NK-92 treated with Interleukin-12 subunit alpha and Interleukin-12 subunit beta, amount 100 ng/mL, for 24 hours (cell line): ENCODE data around the gene ZNF324B.
A peak's percentile ranks its signal among the peaks of the same experiment; 100 is the strongest.
"Not testable (repeated sequence)": the region's sequence is repeated elsewhere in the genome, so short reads cannot be mapped to it uniquely, and the experiment has no call there.

ENCODE experiments used
- DNase-seq: peaks from one replicate; lab custom pipeline; 2025; lab: John Stamatoyannopoulos, UW

The ZNF324B gene

DNA sequence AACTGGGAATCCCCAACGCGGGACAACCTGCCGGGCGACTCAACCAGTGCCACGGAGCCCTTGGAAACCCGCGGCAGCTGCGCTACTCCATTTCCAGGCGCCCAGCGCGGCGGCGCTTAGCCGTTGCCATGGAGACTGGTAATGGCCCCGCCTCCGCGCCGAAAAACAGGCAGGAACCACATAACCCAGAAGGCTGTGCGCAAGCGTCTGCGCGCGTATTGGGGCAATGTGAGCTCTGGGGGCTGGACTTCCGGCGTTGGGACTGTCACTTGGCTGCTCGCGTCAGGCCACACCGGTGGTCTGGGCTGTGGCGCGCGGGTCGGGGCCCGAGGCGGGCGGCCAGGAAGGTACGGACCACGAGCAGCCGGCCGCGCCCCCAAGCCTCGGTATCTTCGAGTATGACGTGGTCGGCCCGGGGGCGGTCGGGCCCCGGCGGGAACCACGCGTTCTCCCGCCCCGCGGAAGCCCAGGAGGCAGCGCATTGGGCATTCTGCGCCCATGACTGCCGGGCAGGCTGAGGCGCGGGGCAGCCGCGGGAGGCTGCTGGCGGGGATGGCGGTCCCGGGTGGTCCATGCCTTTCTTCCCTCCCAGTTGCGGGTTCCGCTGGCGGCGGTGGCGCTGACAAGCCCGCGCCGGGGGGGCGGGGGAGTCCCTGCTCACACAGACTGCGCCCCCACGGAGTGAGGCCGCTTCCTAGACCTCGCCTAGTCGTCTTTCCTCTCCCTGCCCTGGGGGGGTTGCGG is at the start of gene ZNF324B:
Gene ZNF324B, plus strand, starts transcription at position 265 of the 744 bp plus-strand sequence. CDS start 2,080 bp downstream, outside the sequence.
- peak; percentile 95 for DNase-seq

GRCh38 chr19:58401840-58402421 is 49.5 kb upstream of the ZNF324B start:
- DNase-seq: no peak

DNA sequence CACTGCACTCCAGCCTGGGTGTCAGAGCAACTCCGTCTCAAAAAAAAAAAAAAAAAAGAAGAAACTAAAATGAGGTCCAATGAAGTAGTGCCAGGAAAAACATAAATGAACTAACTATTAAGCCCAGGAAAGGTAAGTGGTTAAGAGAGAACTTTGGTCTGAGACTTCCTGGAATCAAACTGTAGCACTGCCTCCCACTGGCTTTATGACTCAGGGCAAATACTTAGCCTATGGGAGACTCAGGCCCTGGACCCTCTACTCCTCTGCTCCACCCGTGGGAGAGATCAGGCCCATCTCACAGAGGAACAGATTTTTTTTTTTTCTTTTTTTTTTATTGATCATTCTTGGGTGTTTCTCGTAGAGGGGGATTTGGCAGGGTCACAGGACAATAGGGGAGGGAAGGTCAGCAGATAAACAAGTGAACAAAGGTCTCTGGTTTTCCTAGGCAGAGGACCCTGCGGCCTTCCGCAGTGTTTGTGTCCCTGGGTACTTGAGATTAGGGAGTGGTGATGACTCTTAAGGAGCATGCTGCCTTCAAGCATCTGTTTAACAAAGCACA is 47.4 kb upstream of the ZNF324B start:
- not testable (repeated sequence) for DNase-seq

- DNase-seq: no peak
Measured at GRCh38 chr19:58406818-58407657, 44.4 kb upstream of the ZNF324B start.

- no peak for DNase-seq
Measured at GRCh38 chr19:58407658-58408151, 43.7 kb upstream of the ZNF324B start.

- DNase-seq: peak; percentile 89
Measured at GRCh38 chr19:58408152-58409009, 43.0 kb upstream of the ZNF324B start, which contains the start of gene ZNF584. TSS of gene ZNF584 (plus strand) at chr19:58408649. CDS start at chr19:58409148, 499 bp downstream.

- no peak for DNase-seq
Measured at GRCh38 chr19:58409010-58409790, 42.2 kb upstream of the ZNF324B start.

DNA sequence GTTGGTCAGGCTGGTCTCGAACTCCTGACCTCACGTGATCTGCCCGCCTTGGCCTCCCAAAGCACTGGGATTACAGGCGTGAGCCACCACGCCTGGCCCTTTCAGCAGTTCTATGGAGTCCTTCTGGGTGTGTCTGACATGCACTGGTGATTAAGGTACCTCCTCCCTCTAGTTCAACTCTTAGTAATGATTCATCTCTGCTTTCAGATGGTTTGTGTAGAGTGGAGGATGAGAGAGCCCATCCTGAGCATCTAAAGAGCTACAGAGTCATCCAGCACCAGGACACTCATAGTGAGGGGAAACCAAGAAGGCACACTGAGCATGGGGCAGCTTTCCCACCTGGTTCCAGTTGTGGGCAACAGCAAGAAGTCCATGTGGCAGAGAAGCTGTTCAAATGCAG is 34.8 kb upstream of the ZNF324B start:
- DNase-seq: no peak

DNA sequence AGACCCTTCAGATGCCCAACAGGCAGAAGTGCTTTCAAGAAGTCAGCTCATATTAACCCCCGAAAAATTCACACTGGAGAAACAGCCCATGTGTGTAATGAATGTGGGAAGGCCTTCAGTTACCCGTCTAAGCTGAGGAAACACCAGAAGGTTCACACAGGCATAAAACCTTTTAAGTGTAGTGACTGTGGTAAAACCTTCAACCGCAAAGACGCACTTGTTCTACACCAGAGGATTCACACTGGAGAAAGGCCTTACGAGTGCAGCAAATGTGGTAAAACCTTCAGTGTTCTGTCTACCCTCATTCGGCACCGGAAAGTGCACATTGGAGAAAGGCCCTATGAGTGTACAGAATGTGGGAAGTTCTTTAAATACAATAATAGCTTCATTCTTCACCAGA is 34.4 kb upstream of the ZNF324B start:
- no peak for DNase-seq

DNA sequence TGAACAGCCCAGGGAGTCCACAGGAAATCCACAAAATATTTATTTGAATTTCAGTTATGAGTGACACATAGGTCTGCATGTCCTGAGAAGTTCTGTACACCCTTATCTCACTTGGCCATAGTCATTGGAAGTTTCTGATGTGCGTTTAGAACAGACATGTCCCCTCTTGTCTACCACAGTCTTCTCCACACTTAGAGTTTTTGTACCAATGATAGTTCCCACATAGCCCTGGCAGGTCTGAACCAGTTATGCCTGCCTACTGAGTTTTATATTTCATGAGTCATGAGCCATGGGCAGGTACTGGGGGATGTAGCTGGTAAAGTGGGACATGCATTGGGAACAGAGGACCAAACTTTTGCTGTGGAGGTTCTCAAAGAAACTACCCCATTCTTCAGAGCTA is 22.8 kb upstream of the ZNF324B start:
- no peak for DNase-seq

DNA sequence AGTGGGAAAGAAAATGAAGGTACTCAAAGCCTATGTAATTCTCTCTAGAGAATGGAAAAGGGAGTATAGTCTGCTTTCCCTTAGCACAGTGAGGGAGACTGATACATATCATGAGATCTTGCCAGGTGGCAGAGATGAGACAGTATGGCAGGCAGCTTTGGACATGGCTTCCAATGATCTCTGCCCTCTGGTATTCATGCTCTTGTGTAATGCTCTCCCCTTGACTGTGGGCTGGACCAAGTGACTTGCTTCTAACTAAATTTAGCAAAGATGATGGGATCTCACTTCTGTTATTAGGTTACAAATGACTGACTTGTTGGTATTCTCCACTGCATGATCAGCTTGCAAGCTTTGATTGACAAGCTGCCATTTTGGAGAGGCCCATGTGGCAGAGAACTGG is 21.7 kb upstream of the ZNF324B start:
- DNase-seq: no peak

- no peak for DNase-seq
Measured at GRCh38 chr19:58434217-58434616, 17.2 kb upstream of the ZNF324B start.

GRCh38 chr19:58439576-58440554 is 11.6 kb upstream of the ZNF324B start, which contains the start of gene ZNF132:
TSS of gene ZNF132 (minus strand) at chr19:58440153. CDS start at chr19:58439821, 332 bp downstream.
- DNase-seq: peak; percentile 95

DNA sequence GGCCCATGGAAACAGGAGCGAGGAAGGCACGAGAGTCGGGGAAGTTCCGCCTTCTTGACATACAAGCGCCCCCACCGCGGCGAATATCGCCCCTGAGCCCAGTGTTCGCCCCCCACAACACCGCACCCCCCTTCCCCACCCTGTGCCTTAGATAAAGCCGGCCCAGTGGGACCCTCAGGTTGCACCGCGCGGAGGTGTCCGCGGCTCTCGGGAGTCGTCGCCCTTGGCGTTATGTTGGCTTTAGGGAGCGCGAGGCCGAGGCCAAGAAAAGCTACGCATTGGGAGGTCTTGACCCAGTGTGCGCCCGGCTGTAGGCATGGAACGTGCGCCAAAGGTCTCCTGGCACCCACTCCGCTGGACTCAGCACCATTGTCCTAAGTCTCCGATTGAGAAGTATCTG is 10.9 kb upstream of the ZNF324B start:
- no peak for DNase-seq

DNA sequence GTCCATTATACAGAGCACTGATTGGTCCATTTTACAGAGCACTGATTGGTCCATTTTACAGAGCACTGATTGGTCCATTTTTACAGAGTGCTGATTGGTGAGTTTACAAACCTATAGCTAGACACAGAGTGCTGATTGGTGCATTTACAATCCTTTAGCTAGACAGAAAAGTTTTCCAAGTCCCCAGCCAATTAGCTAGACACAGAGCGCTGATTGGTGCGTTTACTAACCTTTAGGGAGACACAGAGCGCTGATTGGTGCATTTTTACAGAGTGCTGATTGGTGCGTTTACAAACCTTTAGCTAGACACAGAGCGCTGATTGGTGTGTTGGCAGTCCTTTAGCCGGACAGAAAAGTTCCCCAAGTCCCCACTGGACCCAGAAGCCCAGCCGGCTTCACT is 8.4 kb upstream of the ZNF324B start:
- DNase-seq: not testable (repeated sequence)

GRCh38 chr19:58448860-58449259 is 2.6 kb upstream of the ZNF324B start:
- not testable (repeated sequence) for DNase-seq

DNA sequence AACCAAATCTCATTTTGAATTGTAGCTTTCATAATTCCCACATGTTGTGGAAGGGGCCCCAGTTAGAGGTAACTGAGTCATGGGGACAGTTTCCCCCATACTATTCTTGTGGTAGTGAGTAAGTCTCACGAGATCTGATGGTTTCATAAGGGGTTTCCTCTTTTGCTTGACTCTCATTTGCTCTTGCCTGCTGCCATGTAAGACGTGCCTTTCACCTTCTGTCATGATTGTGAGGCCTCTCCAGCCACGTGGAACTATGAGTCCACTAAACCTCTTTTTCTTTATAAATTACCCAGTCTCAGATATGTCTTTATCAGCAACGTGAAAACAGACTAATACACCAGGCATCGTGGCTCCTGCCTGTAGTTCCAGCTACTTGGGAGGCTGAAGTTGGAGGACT is 1.4 kb upstream of the ZNF324B start:
- DNase-seq: not testable (repeated sequence)

DNA sequence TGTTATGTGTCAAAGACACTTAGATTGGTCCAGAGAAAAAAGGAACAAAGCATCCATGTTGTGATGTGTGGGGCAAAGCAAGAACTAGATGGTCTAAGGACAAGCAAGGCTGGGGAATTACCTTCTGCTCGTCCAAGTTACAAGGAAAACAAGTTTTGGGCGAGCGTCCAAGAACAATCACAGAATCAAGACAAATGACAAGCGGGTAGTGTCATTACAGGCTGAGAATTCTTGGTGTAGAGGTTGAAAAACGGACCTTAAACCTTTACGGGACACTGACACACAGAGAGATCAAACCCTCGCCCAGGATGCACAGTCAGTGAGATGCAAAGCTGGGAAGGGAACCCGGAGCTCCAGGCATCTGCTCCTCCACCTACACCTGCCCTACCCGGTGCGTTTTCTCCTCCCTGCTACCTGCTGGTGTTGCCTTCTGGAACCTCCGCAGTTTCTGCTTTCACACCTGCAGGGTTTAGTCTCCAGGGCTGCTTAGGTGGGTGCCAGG is 515 bp upstream of the ZNF324B start:
- no peak for DNase-seq

GRCh38 chr19:58453743-58454142 is 2.3 kb downstream of the ZNF324B start:
- DNase-seq: no peak
